Mesodermal cell (in vitro differentiated cells): ENCODE measurements around the gene MCTS1.
"Not testable (repeated sequence)": the region's sequence is repeated elsewhere in the genome, so short reads cannot be mapped to it uniquely, and the experiment has no call there.

Experiments used
- H3K27ac ChIP-seq: 2 replicates; pipeline ENCODE4 v1.7.0; 2013; ENCODE audit warnings: mild to moderate bottlenecking, low read depth, low read length, moderate library complexity; ENCODE audit not compliant: severe bottlenecking
- H3K36me3 ChIP-seq: 2 replicates; pipeline ENCODE4 v1.7.1; 2013; ENCODE audit warnings: mild to moderate bottlenecking, low read length, moderate library complexity; ENCODE audit not compliant: control insufficient read depth, insufficient read depth
- H3K4me1 ChIP-seq: one replicate; pipeline ENCODE4 v1.7.1; 2013; ENCODE audit warnings: mild to moderate bottlenecking, low read length; ENCODE audit not compliant: insufficient read depth, control insufficient read depth, poor library complexity, severe bottlenecking
- H3K4me3 ChIP-seq: 2 replicates; pipeline ENCODE4 v1.7.0; 2013; ENCODE audit warnings: low read length, control low read depth, mild to moderate bottlenecking; ENCODE audit not compliant: insufficient read depth, poor library complexity, severe bottlenecking; ENCODE audit errors: extremely low read depth
- H3K9me3 ChIP-seq: 2 replicates; pipeline ENCODE4 v1.7.1; 2013; ENCODE audit warnings: mild to moderate bottlenecking, low read length, moderate library complexity; ENCODE audit not compliant: control insufficient read depth
- WGBS, 2 experiments: methylation state at CpG; one replicate each; pipeline ENCODE4 v1.1.5; 2013; ENCODE audit warnings: missing lambda C conversion rate in 2 of 2; ENCODE audit not compliant: insufficient coverage in 2 of 2; 5-methylcytosine and 5-hydroxymethylcytosine counted together

Gene MCTS1

GRCh38 chrX:120568609-120569008, 35.3 kb upstream of the MCTS1 start:
- no CpG with 5 or more reads among the region's 3 CpGs for WGBS, 2 experiments
- no peaks in the 10 kb centered on the region for H3K36me3 ChIP-seq
- H3K4me3 ChIP-seq, result no peak overlapping the region
- no peak overlapping the region for H3K27ac ChIP-seq
- H3K4me1 ChIP-seq, result no peaks in the 10 kb centered on the region
- H3K9me3 ChIP-seq, result no peaks in the 10 kb centered on the region

GRCh38 chrX:120570011-120570600, 33.8 kb upstream of the MCTS1 start:
- Histone ChIP-seq H3K4me3 (no peak overlapping the region), H3K4me1 (no peaks in the 10 kb centered on the region), H3K9me3 (no peaks in the 10 kb centered on the region), H3K36me3 (no peaks in the 10 kb centered on the region), H3K27ac (no peak overlapping the region)
- no CpG with 5 or more reads among the region's 3 CpGs for WGBS, 2 experiments

- not testable (repeated sequence) for H3K4me3 ChIP-seq, H3K36me3 ChIP-seq, H3K9me3 ChIP-seq, H3K27ac ChIP-seq, H3K4me1 ChIP-seq
- 80% methylated on average over 1 of the region's 13 CpGs; no CpG with 5 or more reads in 1 of the 2 experiments for WGBS, 2 experiments
Measured at GRCh38 chrX:120573806-120574205, 30.1 kb upstream of the MCTS1 start.

- Histone ChIP-seq H3K27ac (no peak overlapping the region), H3K4me3 (no peak overlapping the region), H3K4me1 (no peaks in the 10 kb centered on the region), H3K9me3 (no peaks in the 10 kb centered on the region), H3K36me3 (no peaks in the 10 kb centered on the region)
- WGBS, 2 experiments, result 94 to 100% methylated on average over 4 to 7 of the region's 18 CpGs
Measured at GRCh38 chrX:120575379-120576114, 28.4 kb upstream of the MCTS1 start.

GRCh38 chrX:120585702-120586101, 18.2 kb upstream of the MCTS1 start:
- Histone ChIP-seq H3K4me3 (no peak overlapping the region), H3K4me1 (no peaks in the 10 kb centered on the region), H3K9me3 (no peaks in the 10 kb centered on the region), H3K27ac (no peak overlapping the region), H3K36me3 (no peaks in the 10 kb centered on the region)
- WGBS, 2 experiments, result no CpG with 5 or more reads among the region's 2 CpGs

- Histone ChIP-seq H3K4me1 (no peaks in the 10 kb centered on the region), H3K4me3 (peak overlapping the region; percentile 63), H3K9me3 (no peaks in the 10 kb centered on the region), H3K27ac (peak overlapping the region; percentile 89), H3K36me3 (peaks cover 16% of the 10 kb centered on the region)
- no CpG with 5 or more reads among the region's 5 CpGs for WGBS, 2 experiments
Measured at GRCh38 chrX:120604361-120604782, 471 bp downstream of the MCTS1 start.

- Histone ChIP-seq H3K9me3 (no peaks in the 10 kb centered on the region), H3K4me1 (no peaks in the 10 kb centered on the region), H3K4me3 (no peak overlapping the region), H3K27ac (no peak overlapping the region), H3K36me3 (peaks cover 24% of the 10 kb centered on the region)
- WGBS, 2 experiments, result no CpG with 5 or more reads among the region's 1 CpG
Measured at GRCh38 chrX:120612086-120612485, 8.2 kb downstream of the MCTS1 start.

- H3K4me3 ChIP-seq, result no peak overlapping the region
- no peaks in the 10 kb centered on the region for H3K9me3 ChIP-seq
- H3K36me3 ChIP-seq, result peaks cover 12% of the 10 kb centered on the region
- H3K27ac ChIP-seq, result no peak overlapping the region
- H3K4me1 ChIP-seq, result no peaks in the 10 kb centered on the region
Measured at GRCh38 chrX:120614816-120615215, 10.9 kb downstream of the MCTS1 start.

- Histone ChIP-seq H3K36me3 (peaks cover 8% of the 10 kb centered on the region), H3K27ac (no peak overlapping the region), H3K9me3 (no peaks in the 10 kb centered on the region), H3K4me3 (no peak overlapping the region), H3K4me1 (no peaks in the 10 kb centered on the region)
- WGBS, 2 experiments, result 92 to 100% methylated on average over 2 to 3 of the region's 5 CpGs
Measured at GRCh38 chrX:120617996-120618630, 14.2 kb downstream of the MCTS1 start.

- H3K9me3 ChIP-seq, result no peaks in the 10 kb centered on the region
- WGBS, 2 experiments, result no CpG with 5 or more reads among the region's 2 CpGs
- H3K4me1 ChIP-seq, result peaks cover 4% of the 10 kb centered on the region
- H3K4me3 ChIP-seq, result no peak overlapping the region
- no peak overlapping the region for H3K27ac ChIP-seq
- no peaks in the 10 kb centered on the region for H3K36me3 ChIP-seq
Measured at GRCh38 chrX:120625371-120625770, 21.5 kb downstream of the MCTS1 start.
